T-helper 1 cell treated with Interleukin-12 subunit alpha and Interleukin-12 subunit beta and Interleukin-4 antibody, amounts not matched to agents 30 μg/mL and 1 μg/mL, for 36 hours (primary cell): ENCODE data around the gene GAD1.

Source experiments
- H3K27ac Mint-ChIP-seq: one replicate; pipeline ENCODE4 v1.8.0; 2021; ENCODE audit warnings: mild to moderate bottlenecking, mixed read lengths
- H3K27me3 Mint-ChIP-seq: one replicate; pipeline ENCODE4 v1.8.0; 2021; ENCODE audit warnings: low read depth, mixed read lengths
- H3K36me3 Mint-ChIP-seq: one replicate; pipeline ENCODE4 v1.8.0; 2021; ENCODE audit warnings: low read depth, mixed read lengths
- H3K4me1 Mint-ChIP-seq: one replicate; pipeline ENCODE4 v1.8.0; 2021; ENCODE audit warnings: low read depth, mixed read lengths
- H3K4me3 Mint-ChIP-seq: one replicate; pipeline ENCODE4 v1.8.0; 2021; ENCODE audit warnings: mild to moderate bottlenecking, moderate library complexity, mixed read lengths
- H3K9me3 Mint-ChIP-seq: one replicate; pipeline ENCODE4 v1.8.0; 2021; ENCODE audit warnings: mixed read lengths

Gene GAD1

DNA sequence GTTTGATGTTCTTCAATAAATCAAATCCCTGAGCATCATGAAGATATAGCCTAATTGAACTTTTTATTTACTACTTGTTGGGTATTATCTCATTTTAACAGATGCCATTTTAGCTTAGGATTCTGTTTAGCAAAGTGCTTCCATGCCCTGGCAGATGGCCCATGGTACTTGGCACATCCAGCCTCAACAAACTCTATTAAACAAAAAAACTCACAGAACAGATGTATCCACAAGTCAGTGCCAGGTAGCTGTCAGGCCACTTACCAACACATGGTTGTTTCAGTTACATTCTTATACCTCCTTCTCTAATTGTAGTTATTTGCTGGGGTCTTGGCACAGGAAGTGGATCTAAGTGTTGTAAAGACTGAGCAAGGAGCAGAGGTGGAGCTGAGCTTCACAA, 29.6 kb downstream of the GAD1 start:
- Mint-ChIP-seq H3K36me3 (no peaks in the 10 kb centered on the region), H3K4me3 (no peak overlapping the region), H3K4me1 (peaks cover 8% of the 10 kb centered on the region), H3K27me3 (no peaks in the 10 kb centered on the region), H3K27ac (no peak overlapping the region), H3K9me3 (no peaks in the 10 kb centered on the region)

DNA sequence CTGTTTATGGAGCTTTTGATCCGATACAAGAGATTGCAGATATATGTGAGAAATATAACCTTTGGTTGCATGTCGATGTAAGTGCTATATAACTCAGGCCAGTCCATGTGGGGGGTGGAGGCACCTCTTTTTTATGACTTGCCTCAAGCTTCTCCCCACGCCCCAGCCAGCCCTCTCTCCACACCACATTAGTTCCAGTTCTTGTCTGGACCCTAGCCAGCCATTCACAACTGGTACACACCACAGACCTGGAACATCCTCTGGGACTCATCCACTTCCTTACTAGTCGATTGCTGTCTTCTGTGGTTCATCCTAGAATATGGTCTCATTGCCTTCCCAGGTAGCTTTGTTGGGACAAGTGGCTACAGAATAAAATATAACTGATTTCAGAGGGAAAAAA, 31.0 kb downstream of the GAD1 start:
- Mint-ChIP-seq H3K4me3 (no peak overlapping the region), H3K36me3 (no peaks in the 10 kb centered on the region), H3K27ac (no peak overlapping the region), H3K4me1 (peaks cover 8% of the 10 kb centered on the region), H3K9me3 (no peaks in the 10 kb centered on the region), H3K27me3 (no peaks in the 10 kb centered on the region)

DNA sequence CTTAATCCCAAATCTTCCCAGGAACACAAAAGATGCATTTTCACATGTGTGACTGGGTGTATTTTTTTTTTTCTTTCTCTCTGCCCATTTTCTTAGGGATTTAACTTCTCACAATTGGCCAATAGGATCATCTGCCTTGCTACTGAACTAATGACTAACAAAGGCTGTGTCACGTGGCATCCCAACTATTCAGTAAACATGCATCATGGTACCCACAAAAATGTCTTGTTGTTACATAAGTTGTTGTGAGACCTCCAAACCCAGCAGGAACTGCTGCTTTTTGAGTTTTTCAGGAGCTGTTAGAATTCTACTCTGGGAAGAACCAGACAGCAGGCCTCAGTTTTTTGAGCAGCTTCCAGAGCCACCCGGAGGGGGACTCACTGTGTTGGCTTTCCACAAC, 31.9 kb downstream of the GAD1 start:
- no peaks in the 10 kb centered on the region for H3K27me3 Mint-ChIP-seq
- H3K4me1 Mint-ChIP-seq, result peaks cover 5% of the 10 kb centered on the region
- no peak overlapping the region for H3K4me3 Mint-ChIP-seq
- H3K36me3 Mint-ChIP-seq, result no peaks in the 10 kb centered on the region
- no peak overlapping the region for H3K27ac Mint-ChIP-seq
- no peaks in the 10 kb centered on the region for H3K9me3 Mint-ChIP-seq

DNA sequence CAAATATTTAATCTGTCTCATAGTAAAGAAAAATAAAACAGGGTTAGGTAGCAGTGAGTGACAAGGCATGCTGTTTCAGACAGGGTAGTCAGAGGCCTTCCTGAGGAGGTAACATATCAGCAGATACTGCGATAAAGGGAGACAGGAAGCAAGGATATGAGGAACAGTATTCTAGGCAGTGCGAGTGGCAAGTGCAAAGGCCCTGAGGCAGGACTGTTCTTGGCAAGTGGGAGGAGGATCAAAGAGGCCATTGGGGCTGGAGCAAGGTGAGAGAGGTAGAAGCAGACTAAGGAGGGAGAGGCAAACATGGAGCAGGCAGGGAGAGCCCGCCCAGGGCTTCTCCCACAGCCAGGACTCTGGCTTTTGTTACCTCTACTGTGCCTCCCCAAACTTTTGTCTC, 33.6 kb downstream of the GAD1 start:
- H3K27me3 Mint-ChIP-seq, result no peaks in the 10 kb centered on the region
- no peak overlapping the region for H3K4me3 Mint-ChIP-seq
- no peak overlapping the region for H3K27ac Mint-ChIP-seq
- no peaks in the 10 kb centered on the region for H3K4me1 Mint-ChIP-seq
- H3K9me3 Mint-ChIP-seq, result no peaks in the 10 kb centered on the region
- H3K36me3 Mint-ChIP-seq, result no peaks in the 10 kb centered on the region

DNA sequence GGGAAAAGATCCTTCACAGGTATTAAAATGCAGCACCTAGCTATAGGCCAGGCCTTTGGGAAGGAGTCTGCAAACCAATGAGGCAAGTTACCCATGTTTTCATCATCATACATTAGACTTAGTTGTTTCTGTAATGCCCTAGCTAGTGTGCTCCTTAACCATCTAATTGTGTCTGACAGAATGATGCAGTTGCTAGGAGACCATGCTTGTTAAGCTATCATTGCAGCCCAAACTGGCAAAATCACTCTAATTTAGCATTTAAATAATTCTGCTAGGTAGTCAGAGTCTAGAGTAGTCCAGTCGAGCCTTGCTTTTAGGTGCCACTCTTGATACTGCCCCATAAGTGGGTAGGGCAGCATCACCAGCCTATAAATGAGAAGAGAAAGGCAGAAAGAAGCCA, 34.9 kb downstream of the GAD1 start:
- no peaks in the 10 kb centered on the region for H3K36me3 Mint-ChIP-seq
- no peak overlapping the region for H3K27ac Mint-ChIP-seq
- H3K27me3 Mint-ChIP-seq, result peaks cover under 1% of the 10 kb centered on the region
- no peaks in the 10 kb centered on the region for H3K9me3 Mint-ChIP-seq
- no peak overlapping the region for H3K4me3 Mint-ChIP-seq
- no peaks in the 10 kb centered on the region for H3K4me1 Mint-ChIP-seq

DNA sequence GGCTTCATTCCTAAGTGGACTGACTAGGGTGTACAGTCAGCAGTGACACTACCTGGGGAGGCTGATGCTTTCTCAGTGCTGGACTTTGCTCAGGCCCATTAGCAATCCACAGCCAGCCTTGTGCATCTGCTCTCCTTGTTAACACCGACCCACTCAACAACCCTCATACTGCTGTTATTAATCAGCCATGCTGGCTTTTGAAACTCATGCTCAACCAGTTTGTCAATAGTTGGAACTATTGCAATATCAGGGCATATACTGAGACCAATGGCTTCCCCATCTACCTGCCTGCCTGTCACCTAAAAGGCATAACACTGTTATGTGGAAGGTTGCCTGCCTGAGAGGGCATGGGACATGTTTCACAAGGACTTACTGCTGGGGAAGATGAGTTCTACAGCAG, 39.4 kb downstream of the GAD1 start:
- Mint-ChIP-seq H3K4me1 (no peaks in the 10 kb centered on the region), H3K9me3 (no peaks in the 10 kb centered on the region), H3K27ac (no peak overlapping the region), H3K4me3 (no peak overlapping the region), H3K27me3 (peaks cover 7% of the 10 kb centered on the region), H3K36me3 (no peaks in the 10 kb centered on the region)

DNA sequence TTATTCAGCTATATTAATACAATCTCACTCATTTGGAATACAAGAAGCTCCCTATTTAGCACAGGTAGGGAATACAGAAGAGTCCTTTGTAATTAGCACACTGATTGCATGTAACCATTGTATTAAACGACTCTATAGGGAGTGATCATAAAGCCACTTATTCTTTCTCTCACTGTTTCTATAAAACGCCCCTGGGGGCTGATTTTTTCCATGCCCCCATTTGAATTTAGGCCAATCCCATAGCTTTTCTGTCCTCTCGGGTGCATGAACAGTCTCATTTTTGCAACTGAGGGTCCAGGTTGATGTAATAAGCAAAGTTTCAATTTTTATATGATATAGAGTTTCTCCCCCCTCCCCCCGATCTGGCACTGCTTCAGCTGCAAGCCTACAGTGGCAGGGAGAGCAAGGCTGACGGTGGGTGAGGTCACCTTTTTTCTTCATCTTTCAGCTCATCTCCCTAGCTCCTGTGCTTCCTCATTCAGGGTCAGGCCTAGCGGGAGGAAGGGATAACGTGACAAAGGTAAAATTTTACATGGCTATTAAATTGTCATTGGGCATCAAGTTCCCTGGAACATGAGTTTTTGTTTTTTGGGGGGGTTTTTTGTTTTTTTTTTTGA, 45.7 kb downstream of the GAD1 start:
- H3K27ac Mint-ChIP-seq, result no peak overlapping the region
- no peaks in the 10 kb centered on the region for H3K27me3 Mint-ChIP-seq
- no peaks in the 10 kb centered on the region for H3K36me3 Mint-ChIP-seq
- no peak overlapping the region for H3K4me3 Mint-ChIP-seq
- H3K4me1 Mint-ChIP-seq, result no peaks in the 10 kb centered on the region
- no peaks in the 10 kb centered on the region for H3K9me3 Mint-ChIP-seq

DNA sequence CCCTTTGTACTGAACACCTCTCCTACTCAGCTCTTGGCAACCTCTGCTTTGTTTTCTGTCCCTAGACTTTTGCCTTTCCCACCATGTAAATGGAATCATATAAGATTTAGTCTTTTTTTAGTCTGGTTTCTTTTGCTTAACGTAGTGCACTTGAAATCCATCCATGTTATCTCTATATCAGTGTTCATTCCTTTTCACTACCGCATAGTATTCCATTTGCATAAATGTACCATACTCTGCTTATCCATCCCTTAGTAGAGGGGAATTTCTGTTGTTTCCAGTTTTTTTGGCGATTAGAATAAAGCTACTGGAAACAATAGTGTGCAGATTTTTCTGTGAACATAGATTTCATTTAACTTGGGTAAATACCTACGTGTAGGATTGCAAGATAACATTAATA, 46.4 kb downstream of the GAD1 start:
- Mint-ChIP-seq H3K27ac (no peak overlapping the region), H3K27me3 (no peaks in the 10 kb centered on the region), H3K4me3 (no peak overlapping the region), H3K36me3 (no peaks in the 10 kb centered on the region), H3K4me1 (no peaks in the 10 kb centered on the region), H3K9me3 (no peaks in the 10 kb centered on the region)

DNA sequence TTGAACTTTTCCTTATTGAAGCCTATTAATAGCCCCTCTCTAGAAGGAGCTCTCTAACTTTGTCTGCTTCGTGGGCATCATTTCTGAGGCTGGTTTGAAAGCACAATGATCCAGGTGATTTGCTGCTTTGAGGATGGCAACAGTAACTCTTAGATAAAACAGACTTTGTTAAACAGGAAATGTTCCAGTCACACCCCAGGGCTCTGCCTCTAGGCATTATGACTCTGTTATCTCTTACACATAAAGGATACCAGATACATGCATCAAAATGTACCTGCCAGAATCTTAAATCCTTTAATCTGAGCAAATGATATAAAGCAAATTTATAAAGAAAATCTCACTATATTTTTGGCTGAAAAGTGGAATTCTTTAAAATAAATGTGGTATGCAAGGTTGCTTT, 52.3 kb downstream of the GAD1 start:
- Mint-ChIP-seq H3K9me3 (no peaks in the 10 kb centered on the region), H3K4me1 (peaks cover 13% of the 10 kb centered on the region), H3K4me3 (no peak overlapping the region), H3K36me3 (no peaks in the 10 kb centered on the region), H3K27me3 (peaks cover 7% of the 10 kb centered on the region), H3K27ac (no peak overlapping the region)

DNA sequence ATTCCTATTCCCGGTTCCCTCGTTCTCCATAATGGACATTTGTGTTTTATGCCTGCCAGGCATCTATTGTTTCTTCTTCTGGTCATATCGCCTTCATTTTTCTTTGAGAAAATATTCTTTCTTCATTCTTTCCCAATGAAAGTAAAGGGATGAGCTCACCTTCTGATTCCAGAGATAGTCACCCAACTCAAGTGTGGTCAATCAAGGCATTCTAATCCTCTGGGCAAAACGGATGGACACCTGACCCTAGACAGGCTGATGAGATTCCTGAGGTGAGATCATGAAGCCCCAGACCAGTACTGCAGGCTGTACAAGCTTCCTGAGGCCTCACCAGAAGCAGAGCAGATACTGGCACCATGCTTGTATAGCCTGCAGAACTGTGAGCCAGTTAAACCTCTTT, 52.8 kb downstream of the GAD1 start:
- H3K9me3 Mint-ChIP-seq, result no peaks in the 10 kb centered on the region
- no peak overlapping the region for H3K27ac Mint-ChIP-seq
- H3K36me3 Mint-ChIP-seq, result no peaks in the 10 kb centered on the region
- peaks cover 13% of the 10 kb centered on the region for H3K4me1 Mint-ChIP-seq
- no peak overlapping the region for H3K4me3 Mint-ChIP-seq
- peaks cover 7% of the 10 kb centered on the region for H3K27me3 Mint-ChIP-seq

DNA sequence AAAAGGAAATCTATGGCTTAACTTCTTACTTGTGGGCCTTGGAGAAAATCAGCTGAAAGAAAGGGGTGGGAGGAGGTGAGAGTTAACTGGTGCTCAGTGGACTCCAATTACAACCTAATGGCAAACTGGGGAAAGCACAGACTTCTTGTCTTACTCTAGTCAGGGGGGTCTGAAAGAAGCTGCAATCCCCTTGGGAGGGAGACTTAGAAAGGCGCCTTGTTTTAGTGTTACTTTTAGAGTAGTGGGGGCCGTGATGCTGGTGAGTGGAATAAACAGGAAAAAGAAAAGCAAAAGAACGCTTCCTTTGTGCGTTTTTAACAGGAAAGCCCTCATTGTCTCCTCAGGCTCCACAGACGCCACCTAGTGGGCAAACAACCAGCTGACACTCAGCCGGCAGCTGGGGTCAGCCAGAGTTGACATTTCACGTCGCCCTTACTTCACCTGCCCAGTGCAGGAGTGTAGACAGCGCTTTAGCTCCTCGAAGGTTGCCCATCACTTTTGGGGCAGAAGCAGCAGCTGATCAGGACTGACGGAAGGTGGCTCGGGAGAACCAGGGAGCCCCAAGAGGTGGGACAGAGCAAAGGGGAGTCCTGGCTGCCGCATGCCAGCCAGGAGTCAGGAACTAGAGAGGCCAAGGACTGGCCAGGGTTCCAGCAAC, 56.5 kb downstream of the GAD1 start:
- Mint-ChIP-seq H3K9me3 (no peaks in the 10 kb centered on the region), H3K4me3 (peak overlapping the region; percentile 66), H3K27ac (peak overlapping the region; percentile 50), H3K36me3 (no peaks in the 10 kb centered on the region), H3K4me1 (peaks cover 18% of the 10 kb centered on the region), H3K27me3 (peaks cover 7% of the 10 kb centered on the region)

DNA sequence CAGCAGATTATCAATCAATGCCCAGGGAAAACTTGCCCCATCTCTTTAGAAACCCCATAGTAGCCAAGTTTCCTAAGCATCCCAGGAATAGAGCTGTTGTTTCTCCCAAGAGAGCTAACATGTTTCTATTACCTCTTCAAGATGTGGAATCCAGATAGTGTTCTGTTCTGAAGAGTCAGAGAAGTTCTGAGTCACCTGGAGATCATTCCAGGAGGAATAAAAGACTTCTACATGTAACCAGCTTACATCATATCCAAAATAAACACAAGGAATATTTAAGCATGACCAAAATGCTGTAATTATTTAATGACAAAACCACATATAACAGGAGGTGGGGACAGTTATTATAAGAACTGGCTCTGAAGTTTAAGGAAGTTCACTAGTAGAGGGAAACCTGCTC, 61.4 kb downstream of the GAD1 start:
- Mint-ChIP-seq H3K27me3 (peaks cover 18% of the 10 kb centered on the region), H3K27ac (peak overlapping the region; percentile 22), H3K4me1 (peaks cover 17% of the 10 kb centered on the region), H3K4me3 (no peak overlapping the region), H3K36me3 (no peaks in the 10 kb centered on the region), H3K9me3 (no peaks in the 10 kb centered on the region)

DNA sequence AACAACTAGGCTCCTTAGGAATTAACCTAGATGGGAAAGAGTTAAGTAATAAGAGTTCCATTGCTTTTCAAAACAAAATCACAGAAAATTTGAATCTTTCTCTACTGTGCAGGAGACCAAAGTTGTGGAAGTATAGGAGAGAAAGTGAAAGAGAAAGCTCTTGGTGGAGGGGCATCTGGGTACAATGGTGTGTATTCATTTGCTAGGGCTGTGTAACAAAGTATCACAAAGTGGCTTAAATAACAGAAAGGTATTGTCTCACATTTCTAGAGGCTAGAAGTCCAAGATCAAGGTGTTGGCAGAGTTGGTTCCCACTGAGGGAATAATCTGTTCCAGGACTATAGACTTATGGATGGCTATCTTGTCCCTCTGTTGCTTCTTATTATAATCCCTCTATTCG, 61.8 kb downstream of the GAD1 start:
- Mint-ChIP-seq H3K27me3 (peaks cover 19% of the 10 kb centered on the region), H3K36me3 (no peaks in the 10 kb centered on the region), H3K4me1 (peaks cover 13% of the 10 kb centered on the region), H3K4me3 (no peak overlapping the region), H3K9me3 (no peaks in the 10 kb centered on the region), H3K27ac (peak overlapping the region; percentile 22)

DNA sequence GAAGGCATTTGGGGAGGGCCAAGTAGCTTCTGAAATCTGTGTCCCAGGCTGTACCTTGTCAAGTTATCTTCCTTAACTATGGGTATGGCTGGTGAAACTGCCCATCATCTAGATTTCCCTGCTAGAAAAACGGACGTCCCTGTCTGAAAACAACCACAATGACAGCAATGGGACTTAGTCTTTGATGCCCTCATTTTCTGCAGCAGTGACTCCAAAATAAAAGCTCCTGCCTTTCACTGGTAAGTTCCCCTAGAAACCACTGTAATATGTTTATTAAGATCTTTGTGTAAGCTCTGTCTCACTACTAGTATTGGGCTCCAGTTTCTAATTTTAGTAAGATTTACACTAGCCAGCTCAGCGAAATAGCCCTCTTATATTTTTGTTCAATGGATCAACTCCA, 65.2 kb downstream of the GAD1 start:
- Mint-ChIP-seq H3K4me1 (peaks cover 8% of the 10 kb centered on the region), H3K27me3 (peaks cover 28% of the 10 kb centered on the region), H3K9me3 (no peaks in the 10 kb centered on the region), H3K4me3 (no peak overlapping the region), H3K27ac (no peak overlapping the region), H3K36me3 (no peaks in the 10 kb centered on the region)

DNA sequence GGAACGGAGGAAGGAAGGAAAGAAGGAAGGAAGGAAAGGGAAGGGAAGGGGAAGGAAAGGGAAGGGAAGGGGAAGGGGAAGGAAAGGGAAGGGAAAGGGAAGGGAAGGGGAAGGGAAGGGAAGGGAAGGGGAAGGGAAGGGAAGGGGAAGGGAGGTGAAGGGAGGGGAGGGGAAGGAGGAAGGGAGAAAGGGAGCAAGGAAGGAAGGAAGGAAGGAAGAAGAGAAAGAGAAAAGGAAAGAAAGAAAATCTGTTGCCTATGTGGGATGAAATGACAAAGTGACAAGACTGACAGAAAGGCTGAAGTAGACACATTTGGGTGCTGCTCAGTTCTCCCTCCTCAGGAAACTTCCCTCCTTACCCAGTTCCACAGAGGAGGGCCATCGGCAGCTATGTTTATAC, 66.1 kb downstream of the GAD1 start:
- Mint-ChIP-seq H3K27me3 (peaks cover 28% of the 10 kb centered on the region), H3K4me3 (no peak overlapping the region), H3K4me1 (peaks cover 8% of the 10 kb centered on the region), H3K36me3 (no peaks in the 10 kb centered on the region), H3K27ac (no peak overlapping the region), H3K9me3 (no peaks in the 10 kb centered on the region)

DNA sequence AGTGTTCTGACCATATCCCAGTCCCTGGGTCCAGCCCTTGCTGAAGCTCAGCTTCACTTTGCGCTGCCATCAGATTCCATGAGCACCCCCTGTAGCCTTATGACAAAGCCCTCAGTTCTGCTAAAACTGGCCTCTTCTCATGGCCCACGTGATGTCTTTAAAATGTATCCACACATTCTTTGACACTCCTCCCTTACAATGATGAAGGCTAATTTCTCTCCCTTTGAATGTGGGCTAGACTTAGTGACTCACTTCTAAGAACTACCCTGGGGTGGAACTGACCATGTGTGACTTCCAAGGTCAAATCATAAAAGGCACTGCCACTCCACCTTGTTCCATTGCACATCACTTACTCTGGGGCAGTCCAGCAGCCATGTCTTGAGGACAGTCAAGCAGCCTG, 67.0 kb downstream of the GAD1 start:
- Mint-ChIP-seq H3K27me3 (peaks cover 31% of the 10 kb centered on the region), H3K27ac (no peak overlapping the region), H3K36me3 (no peaks in the 10 kb centered on the region), H3K4me3 (no peak overlapping the region), H3K4me1 (peaks cover 1% of the 10 kb centered on the region), H3K9me3 (no peaks in the 10 kb centered on the region)
